ENCODE results near the gene KCNQ4.

KCNQ4 gene

GRCh38 chr1:40776236-40777072, 7.1 kb upstream of the KCNQ4 start:
- in situ Hi-C loops (cut with HindIII; ENCODE audit: low sequenced_read_pairs): no loop called here

- in situ Hi-C loops (cut with HindIII; ENCODE audit: low sequenced_read_pairs): no loop called here
Observed at GRCh38 chr1:40777224-40777970, 6.2 kb upstream of the KCNQ4 start.

GRCh38 chr1:40780678-40781607, 2.6 kb upstream of the KCNQ4 start:
- in situ Hi-C loops (cut with HindIII; ENCODE audit: low sequenced_read_pairs): no loop called here

GRCh38 chr1:40781608-40781971, 2.0 kb upstream of the KCNQ4 start:
- in situ Hi-C loops (cut with HindIII; ENCODE audit: low sequenced_read_pairs): no loop called here

- in situ Hi-C loops (cut with HindIII; ENCODE audit: low sequenced_read_pairs): no loop called here
Observed at GRCh38 chr1:40782371-40782956, 1.1 kb upstream of the KCNQ4 start.

- in situ Hi-C loops (cut with HindIII; ENCODE audit: low sequenced_read_pairs): no loop called here
Observed at GRCh38 chr1:40784141-40784770, 669 bp downstream of the KCNQ4 start.

GRCh38 chr1:40784771-40785151, 1.2 kb downstream of the KCNQ4 start:
- in situ Hi-C loops (cut with HindIII; ENCODE audit: low sequenced_read_pairs): loop anchor here (5.0 kb wide), 2 partner anchors 38 to 62 kb away; no protein-coding TSS in a partner anchor

GRCh38 chr1:40785446-40785845, 1.9 kb downstream of the KCNQ4 start:
- in situ Hi-C loops (cut with HindIII; ENCODE audit: low sequenced_read_pairs): loop anchor here (5.0 kb wide), 2 partner anchors 37 to 63 kb away; no protein-coding TSS in a partner anchor

- in situ Hi-C loops (cut with HindIII; ENCODE audit: low sequenced_read_pairs): loop anchor here (5.0 kb wide), 2 partner anchors 36 to 64 kb away; no protein-coding TSS in a partner anchor
Observed at GRCh38 chr1:40786171-40786994, 2.8 kb downstream of the KCNQ4 start.

- in situ Hi-C loops (cut with HindIII; ENCODE audit: low sequenced_read_pairs): loop anchor here (5.0 kb wide), 2 partner anchors 35 to 65 kb away; no protein-coding TSS in a partner anchor
Observed at GRCh38 chr1:40786995-40787705, 3.6 kb downstream of the KCNQ4 start.

- in situ Hi-C loops (cut with HindIII; ENCODE audit: low sequenced_read_pairs): loop anchor here (5.0 kb wide), 2 partner anchors 34 to 66 kb away; no protein-coding TSS in a partner anchor
Observed at GRCh38 chr1:40787737-40788560, 4.4 kb downstream of the KCNQ4 start.

GRCh38 chr1:40788561-40789341, 5.2 kb downstream of the KCNQ4 start:
- in situ Hi-C loops (cut with HindIII; ENCODE audit: low sequenced_read_pairs): loop anchor here (5.0 kb wide), 2 partner anchors 34 to 66 kb away; no protein-coding TSS in a partner anchor

GRCh38 chr1:40789342-40789598, 5.7 kb downstream of the KCNQ4 start:
- in situ Hi-C loops (cut with HindIII; ENCODE audit: low sequenced_read_pairs): loop anchor here (5.0 kb wide), 2 partner anchors 33 to 67 kb away; no protein-coding TSS in a partner anchor

GRCh38 chr1:40789661-40790430, 6.3 kb downstream of the KCNQ4 start:
- in situ Hi-C loops (cut with HindIII; ENCODE audit: low sequenced_read_pairs): loop anchor here (5.0 kb wide), 2 partner anchors 32 to 68 kb away; no protein-coding TSS in a partner anchor

- in situ Hi-C loops (cut with HindIII; ENCODE audit: low sequenced_read_pairs): no loop called here
Observed at GRCh38 chr1:40792036-40792435, 8.4 kb downstream of the KCNQ4 start.

- in situ Hi-C loops (cut with HindIII; ENCODE audit: low sequenced_read_pairs): no loop called here
Observed at GRCh38 chr1:40793617-40794016, 10.0 kb downstream of the KCNQ4 start.

All from endothelial cell of hepatic sinusoid (primary cell).